Measurements from ENCODE around the gene CITED2. TPM values are rescaled to one million over a fixed set of nuclear protein-coding genes. Genes with fewer than 3 reads are reported as not detected.

The CITED2 gene
- total RNA-seq, 1 donor from 2014 or later: 449 TPM

DNA sequence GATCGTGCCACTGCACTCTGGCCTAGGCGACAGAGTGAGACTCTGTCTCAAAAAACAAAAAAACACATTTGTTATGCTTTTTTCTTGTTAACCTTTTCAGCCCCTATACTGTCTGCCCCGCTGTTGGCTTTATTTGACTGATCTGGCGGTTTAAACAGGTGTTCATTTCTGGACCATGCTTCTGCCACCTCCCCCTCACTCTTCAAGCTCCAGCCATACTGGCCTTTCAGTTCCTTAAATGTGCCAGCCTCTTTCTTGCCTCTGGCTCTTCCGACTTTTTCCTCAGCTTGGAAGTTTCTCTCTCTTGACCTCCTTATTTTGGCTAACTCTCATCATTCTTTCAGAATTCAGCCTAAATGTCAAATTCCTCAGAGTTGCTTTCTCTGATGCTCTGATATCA, 47.4 kb downstream of the CITED2 start:
- H3K27me3 Mint-ChIP-seq (ENCODE audit: low read depth, unreplicated experiment): no peaks in the 10 kb centered on the region
- no peak overlapping the region for H3K27ac ChIP-seq (ENCODE audit: low read depth, low read length)
- no peak overlapping the region for H3K4me2 ChIP-seq (ENCODE audit: low read length)
- no peaks in the 10 kb centered on the region for H3K36me3 ChIP-seq (ENCODE audit: insufficient read depth, low read length)
- H3K9me3 Mint-ChIP-seq (ENCODE audit: unreplicated experiment): peaks cover 3% of the 10 kb centered on the region
- H3K27ac Mint-ChIP-seq (ENCODE audit: unreplicated experiment): no peak overlapping the region
- H2AFZ ChIP-seq (ENCODE audit: low read depth, low read length): no peak overlapping the region
- H3K4me3 ChIP-seq (ENCODE audit: insufficient read depth, low read depth, low read length): no peak overlapping the region
- H3K36me3 Mint-ChIP-seq (ENCODE audit: low read depth, unreplicated experiment): no peaks in the 10 kb centered on the region
- FAIRE-seq: no peak
- H3K9ac ChIP-seq (ENCODE audit: low read length): no peak overlapping the region
- no peaks in the 10 kb centered on the region for H3K4me1 ChIP-seq (ENCODE audit: insufficient read depth, low read length)
- H3K4me3 Mint-ChIP-seq (ENCODE audit: unreplicated experiment): no peak overlapping the region
- no peaks in the 10 kb centered on the region for H3K9me3 ChIP-seq (ENCODE audit: insufficient read depth, low read depth, low read length)
- TF ChIP-seq, protein P1, sequence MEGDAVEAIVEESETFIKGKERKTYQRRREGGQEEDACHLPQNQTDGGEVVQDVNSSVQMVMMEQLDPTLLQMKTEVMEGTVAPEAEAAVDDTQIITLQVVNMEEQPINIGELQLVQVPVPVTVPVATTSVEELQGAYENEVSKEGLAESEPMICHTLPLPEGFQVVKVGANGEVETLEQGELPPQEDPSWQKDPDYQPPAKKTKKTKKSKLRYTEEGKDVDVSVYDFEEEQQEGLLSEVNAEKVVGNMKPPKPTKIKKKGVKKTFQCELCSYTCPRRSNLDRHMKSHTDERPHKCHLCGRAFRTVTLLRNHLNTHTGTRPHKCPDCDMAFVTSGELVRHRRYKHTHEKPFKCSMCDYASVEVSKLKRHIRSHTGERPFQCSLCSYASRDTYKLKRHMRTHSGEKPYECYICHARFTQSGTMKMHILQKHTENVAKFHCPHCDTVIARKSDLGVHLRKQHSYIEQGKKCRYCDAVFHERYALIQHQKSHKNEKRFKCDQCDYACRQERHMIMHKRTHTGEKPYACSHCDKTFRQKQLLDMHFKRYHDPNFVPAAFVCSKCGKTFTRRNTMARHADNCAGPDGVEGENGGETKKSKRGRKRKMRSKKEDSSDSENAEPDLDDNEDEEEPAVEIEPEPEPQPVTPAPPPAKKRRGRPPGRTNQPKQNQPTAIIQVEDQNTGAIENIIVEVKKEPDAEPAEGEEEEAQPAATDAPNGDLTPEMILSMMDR (IDR thresholded peaks at IDR 0.05; ENCODE audit: insufficient read depth, low read depth, low read length): no peak
- no peak for TF ChIP-seq EZH2 (IDR thresholded peaks at IDR 0.05; ENCODE audit: insufficient read depth, low read length)
- peaks cover 3% of the 10 kb centered on the region for H3K4me1 Mint-ChIP-seq (ENCODE audit: low read depth, unreplicated experiment)
- DNase-seq (ENCODE audit: low read depth): no peak
- no peaks in the 10 kb centered on the region for H3K79me2 ChIP-seq (ENCODE audit: insufficient read depth, low read length)
- no peaks in the 10 kb centered on the region for H3K27me3 ChIP-seq (ENCODE audit: insufficient read depth, low read length)
- no peaks in the 10 kb centered on the region for H4K20me1 ChIP-seq (ENCODE audit: insufficient read depth, low read length)

GRCh38 chr6:139325686-139326085, 48.8 kb downstream of the CITED2 start:
- H3K4me3 ChIP-seq (ENCODE audit: insufficient read depth, low read depth, low read length): no peak overlapping the region
- H3K9me3 ChIP-seq (ENCODE audit: insufficient read depth, low read depth, low read length): no peaks in the 10 kb centered on the region
- no peaks in the 10 kb centered on the region for H3K79me2 ChIP-seq (ENCODE audit: insufficient read depth, low read length)
- Mint-ChIP-seq H3K4me1 (ENCODE audit: low read depth, unreplicated experiment) (peaks cover 3% of the 10 kb centered on the region), H3K27ac (ENCODE audit: unreplicated experiment) (no peak overlapping the region), H3K9me3 (ENCODE audit: unreplicated experiment) (peaks cover 3% of the 10 kb centered on the region), H3K36me3 (ENCODE audit: low read depth, unreplicated experiment) (no peaks in the 10 kb centered on the region), H3K27me3 (ENCODE audit: low read depth, unreplicated experiment) (no peaks in the 10 kb centered on the region), H3K4me3 (ENCODE audit: unreplicated experiment) (no peak overlapping the region)
- no peaks in the 10 kb centered on the region for H3K27me3 ChIP-seq (ENCODE audit: insufficient read depth, low read length)
- no peak overlapping the region for H3K4me2 ChIP-seq (ENCODE audit: low read length)
- no peak overlapping the region for H2AFZ ChIP-seq (ENCODE audit: low read depth, low read length)
- no peak overlapping the region for H3K27ac ChIP-seq (ENCODE audit: low read depth, low read length)
- no peak for TF ChIP-seq EZH2 (IDR thresholded peaks at IDR 0.05; ENCODE audit: insufficient read depth, low read length)
- TF ChIP-seq, protein P1 (IDR thresholded peaks at IDR 0.05; ENCODE audit: insufficient read depth, low read depth, low read length): no peak
- no peaks in the 10 kb centered on the region for H3K4me1 ChIP-seq (ENCODE audit: insufficient read depth, low read length)
- no peaks in the 10 kb centered on the region for H3K36me3 ChIP-seq (ENCODE audit: insufficient read depth, low read length)
- no peak for DNase-seq (ENCODE audit: low read depth)
- H4K20me1 ChIP-seq (ENCODE audit: insufficient read depth, low read length): no peaks in the 10 kb centered on the region
- H3K9ac ChIP-seq (ENCODE audit: low read length): no peak overlapping the region
- FAIRE-seq: no peak

DNA sequence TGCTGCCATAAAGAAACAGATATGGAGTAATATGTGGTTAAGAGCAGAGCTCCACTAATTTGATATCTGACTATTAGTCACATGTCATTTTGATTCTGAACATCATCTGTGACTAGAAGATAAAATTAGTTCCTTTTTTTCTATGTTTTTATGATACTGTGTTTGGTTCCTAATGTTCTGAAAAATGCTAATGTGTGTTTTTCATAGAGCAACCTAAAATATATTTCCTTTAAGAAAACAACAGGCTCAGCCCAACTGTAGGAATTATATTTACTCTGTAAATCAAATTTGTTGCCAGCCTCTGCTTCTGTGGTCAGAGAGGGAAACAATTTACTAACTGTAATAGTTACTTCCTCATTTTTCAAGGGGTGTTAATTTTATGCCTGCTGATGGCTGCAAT, 49.3 kb downstream of the CITED2 start:
- Histone ChIP-seq H3K4me1 (ENCODE audit: insufficient read depth, low read length) (no peaks in the 10 kb centered on the region), H3K4me3 (ENCODE audit: insufficient read depth, low read depth, low read length) (no peak overlapping the region), H3K9ac (ENCODE audit: low read length) (no peak overlapping the region), H3K36me3 (ENCODE audit: insufficient read depth, low read length) (no peaks in the 10 kb centered on the region), H3K4me2 (ENCODE audit: low read length) (no peak overlapping the region), H3K9me3 (ENCODE audit: insufficient read depth, low read depth, low read length) (no peaks in the 10 kb centered on the region), H2AFZ (ENCODE audit: low read depth, low read length) (no peak overlapping the region), H3K27ac (ENCODE audit: low read depth, low read length) (no peak overlapping the region), H3K27me3 (ENCODE audit: insufficient read depth, low read length) (no peaks in the 10 kb centered on the region), H4K20me1 (ENCODE audit: insufficient read depth, low read length) (no peaks in the 10 kb centered on the region), H3K79me2 (ENCODE audit: insufficient read depth, low read length) (no peaks in the 10 kb centered on the region)
- FAIRE-seq (no peak), DNase-seq (ENCODE audit: low read depth) (no peak)
- Mint-ChIP-seq H3K27ac (ENCODE audit: unreplicated experiment) (no peak overlapping the region), H3K27me3 (ENCODE audit: low read depth, unreplicated experiment) (no peaks in the 10 kb centered on the region), H3K4me1 (ENCODE audit: low read depth, unreplicated experiment) (peaks cover 3% of the 10 kb centered on the region), H3K4me3 (ENCODE audit: unreplicated experiment) (no peak overlapping the region), H3K9me3 (ENCODE audit: unreplicated experiment) (peaks cover 3% of the 10 kb centered on the region), H3K36me3 (ENCODE audit: low read depth, unreplicated experiment) (no peaks in the 10 kb centered on the region)
- TF ChIP-seq, protein P1 (IDR thresholded peaks at IDR 0.05; ENCODE audit: insufficient read depth, low read depth, low read length): no peak
- no peak for TF ChIP-seq EZH2 (IDR thresholded peaks at IDR 0.05; ENCODE audit: insufficient read depth, low read length)
